Stimulated activated naive CD8-positive, alpha-beta T cell treated with anti-CD3 and anti-CD28 coated beads, Interleukin-15, Interleukin-2, amounts not matched to agents 100 U/mL and 50 U/mL, for 24 hours (primary cell): ENCODE measurements around the gene MINDY4.

Experiments
- ATAC-seq: fragments of 150-1000 bp; cut with Tn5 transposase; one replicate; pipeline ENCODE4 v1.10.0; 2021
- DNase-seq: peaks from one replicate; pipeline ENCODE4 v3.0.0; 2021

The MINDY4 gene

GRCh38 chr7:30775992-30776391, 4.8 kb downstream of the MINDY4 start:
- ATAC-seq: no peak

DNA sequence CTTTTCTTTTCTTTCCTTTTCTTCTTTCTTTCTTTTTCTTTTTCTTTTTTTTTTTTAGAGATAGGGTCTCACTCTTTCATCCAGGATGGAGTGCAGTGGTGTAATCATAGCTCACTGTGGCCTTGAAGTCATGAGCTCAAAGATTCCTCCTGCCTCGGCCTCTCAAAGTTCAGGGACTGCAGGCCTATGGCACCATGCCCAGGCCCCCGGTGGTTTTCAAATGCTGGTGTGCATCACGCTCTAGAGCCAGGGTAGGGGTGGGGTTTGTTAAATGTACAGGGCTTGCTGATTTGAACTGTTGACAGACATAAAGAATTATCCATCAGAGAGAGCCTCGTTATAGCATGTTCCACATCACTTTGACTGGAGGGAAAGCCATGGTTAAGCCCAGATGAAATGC, 5.8 kb downstream of the MINDY4 start:
- DNase-seq (no peak), ATAC-seq (no peak)

More at GRCh38 chr7:30775992-30776391, 4.8 kb downstream of the MINDY4 start:
- no peak for DNase-seq

DNA sequence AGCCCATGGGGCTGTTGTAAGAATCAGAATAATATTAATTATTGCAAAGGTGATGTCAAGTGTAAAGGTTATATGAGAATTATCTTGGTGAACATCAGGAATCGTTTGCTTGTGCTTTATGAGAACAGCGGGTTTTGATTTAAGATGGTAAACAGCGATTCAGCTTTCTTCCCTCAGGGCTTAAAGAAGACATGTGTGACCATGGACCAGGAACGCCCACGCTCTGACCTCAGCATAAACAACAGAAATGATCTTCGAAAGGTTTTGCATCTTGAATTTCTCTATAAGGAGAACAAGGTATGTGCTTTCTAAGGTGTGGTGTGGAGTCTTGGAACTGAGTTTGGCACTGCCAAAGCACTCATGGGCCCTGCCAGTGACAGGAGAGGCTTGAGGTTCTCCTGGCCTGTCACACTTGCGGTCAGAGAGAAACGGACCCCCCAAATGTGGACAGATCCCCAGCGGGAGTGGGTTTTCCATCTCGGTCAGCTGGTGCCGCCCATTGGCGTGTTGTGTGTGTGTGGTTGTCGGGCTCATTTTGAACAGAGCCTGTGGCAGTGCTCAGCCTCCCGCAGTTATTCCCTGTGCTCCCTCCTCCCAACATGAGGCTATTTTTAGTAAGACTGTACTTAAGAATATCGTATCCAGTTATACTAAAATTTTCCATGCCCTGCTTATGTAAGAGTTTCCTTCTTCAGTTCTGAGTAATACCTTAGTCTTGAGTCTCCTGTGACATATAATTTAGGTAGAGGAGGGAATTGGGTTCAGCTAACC, 7.2 kb downstream of the MINDY4 start:
- DNase-seq (no peak), ATAC-seq (no peak)

- no peak for DNase-seq
Observed at GRCh38 chr7:30779574-30779973, 8.4 kb downstream of the MINDY4 start.

DNA sequence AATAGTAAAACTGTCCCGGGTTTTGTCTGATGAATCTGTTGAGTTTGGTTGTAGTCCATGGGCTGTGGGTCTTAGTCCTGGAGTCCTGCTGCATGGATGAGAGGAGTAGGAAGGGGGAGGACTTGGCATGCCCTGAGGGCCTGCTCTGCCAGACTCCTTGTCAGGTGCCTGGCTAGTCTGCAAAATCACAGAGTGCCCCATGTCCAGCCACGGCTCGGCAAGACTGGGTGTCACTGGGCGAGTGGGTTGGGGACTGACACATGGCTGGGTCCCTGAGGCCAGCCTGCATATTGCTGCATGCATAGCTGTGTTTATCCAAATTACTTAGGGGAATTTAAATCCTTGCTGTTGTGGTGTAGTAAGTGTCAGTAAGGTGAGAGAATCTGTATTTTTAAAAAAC, 9.7 kb downstream of the MINDY4 start:
- ATAC-seq: no peak
- no peak for DNase-seq

More at GRCh38 chr7:30779574-30779973, 8.4 kb downstream of the MINDY4 start:
- ATAC-seq: no peak

- ATAC-seq (no peak), DNase-seq (no peak)
Observed at GRCh38 chr7:30782690-30783089, 11.5 kb downstream of the MINDY4 start.

GRCh38 chr7:30785786-30786185, 14.6 kb downstream of the MINDY4 start:
- no peak for DNase-seq
- ATAC-seq: no peak

DNA sequence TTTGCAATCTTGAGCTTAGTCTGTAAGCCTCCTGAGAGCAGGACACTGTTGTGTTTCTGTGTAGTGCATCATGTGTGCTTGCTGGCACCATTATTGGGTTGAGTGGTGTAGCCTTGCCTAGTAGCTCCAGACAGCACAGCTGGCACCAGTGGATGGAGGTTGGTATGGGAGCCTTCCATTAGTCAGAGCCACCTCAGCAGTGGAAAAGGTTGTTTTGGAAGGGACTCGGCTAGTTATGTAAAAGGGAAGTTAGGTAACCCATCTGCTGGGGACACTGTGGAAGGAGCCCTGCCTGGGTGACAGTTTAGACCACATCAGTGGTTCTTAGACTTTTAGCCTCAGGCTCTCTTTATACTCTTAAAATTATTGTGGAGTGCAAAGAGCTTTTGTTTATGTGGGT, 16.3 kb downstream of the MINDY4 start:
- DNase-seq (no peak), ATAC-seq (no peak)

DNA sequence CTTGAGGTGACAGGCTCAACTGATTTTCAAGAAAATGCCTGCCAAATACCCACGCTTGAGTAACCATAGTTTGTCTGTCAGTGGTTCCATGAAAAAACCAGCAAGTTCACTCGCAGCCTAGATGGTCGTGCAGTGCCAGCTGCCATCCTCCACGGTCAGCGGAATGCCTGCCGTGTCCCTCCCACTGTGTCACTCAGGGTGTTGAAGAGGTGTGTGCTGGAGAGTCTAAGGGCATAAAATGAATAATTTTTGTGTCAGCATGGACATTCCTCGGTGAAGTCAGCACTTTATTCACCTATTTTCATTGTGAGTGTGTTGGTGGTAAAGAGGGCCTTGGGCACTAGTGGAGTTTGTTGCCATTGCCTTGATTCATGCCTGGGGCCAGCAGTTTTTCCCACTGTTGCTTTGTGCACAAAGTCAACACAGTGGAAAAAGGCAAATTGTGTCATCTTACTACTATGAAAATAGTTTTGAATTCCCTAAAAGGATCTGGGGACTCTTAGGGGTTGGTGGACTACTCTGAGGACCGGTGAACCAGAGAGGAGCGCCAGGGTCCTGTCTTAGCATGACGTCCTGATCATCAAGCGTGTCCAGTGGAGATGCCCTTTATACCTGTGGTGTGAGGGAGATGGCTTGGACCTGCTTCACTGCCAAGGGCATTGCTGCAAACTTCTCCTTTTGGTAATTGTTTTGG, 17.6 kb downstream of the MINDY4 start:
- no peak for DNase-seq
- ATAC-seq: no peak

GRCh38 chr7:30789334-30789711, 18.1 kb downstream of the MINDY4 start:
- DNase-seq (no peak), ATAC-seq (no peak)

DNA sequence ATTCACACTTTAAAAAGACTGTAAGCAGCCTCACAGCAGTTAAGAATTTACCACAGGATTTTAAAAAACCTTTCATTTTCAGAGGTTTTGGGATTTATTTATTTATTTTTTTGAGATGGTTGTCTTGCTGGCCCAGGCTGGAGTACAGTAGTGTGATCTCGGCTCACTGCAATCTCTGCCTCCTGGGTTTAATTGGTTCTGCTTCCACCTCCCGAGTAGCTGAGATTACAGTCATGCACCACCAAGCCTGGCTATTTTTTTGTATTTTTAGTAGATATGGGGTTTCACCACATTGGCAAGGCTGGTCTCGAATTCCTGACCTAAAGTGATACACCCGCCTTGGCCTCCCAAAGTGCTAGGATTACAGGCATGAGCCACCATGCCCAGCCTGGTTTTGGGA, 19.1 kb downstream of the MINDY4 start:
- ATAC-seq (no peak), DNase-seq (no peak)

DNA sequence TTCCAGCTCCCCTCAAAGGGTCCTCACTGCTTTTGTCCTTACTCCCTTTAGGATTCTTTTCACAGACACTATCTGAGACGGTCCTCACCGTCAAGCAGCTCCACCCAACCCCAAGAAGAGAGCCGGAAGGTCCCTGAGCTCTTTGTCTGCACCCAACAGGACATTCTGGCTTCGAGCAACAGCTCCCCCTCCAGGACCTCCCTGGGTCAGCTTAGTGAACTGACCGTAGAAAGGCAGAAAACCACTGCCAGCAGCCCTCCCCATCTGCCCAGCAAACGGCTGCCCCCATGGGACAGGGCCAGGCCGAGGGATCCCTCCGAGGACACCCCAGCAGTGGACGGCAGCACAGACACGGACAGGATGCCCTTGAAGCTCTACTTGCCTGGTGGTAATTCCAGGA, 19.9 kb downstream of the MINDY4 start:
- ATAC-seq (no peak), DNase-seq (no peak)

- no peak for DNase-seq
- ATAC-seq: no peak
Observed at GRCh38 chr7:30795161-30795948, 24.1 kb downstream of the MINDY4 start.

DNA sequence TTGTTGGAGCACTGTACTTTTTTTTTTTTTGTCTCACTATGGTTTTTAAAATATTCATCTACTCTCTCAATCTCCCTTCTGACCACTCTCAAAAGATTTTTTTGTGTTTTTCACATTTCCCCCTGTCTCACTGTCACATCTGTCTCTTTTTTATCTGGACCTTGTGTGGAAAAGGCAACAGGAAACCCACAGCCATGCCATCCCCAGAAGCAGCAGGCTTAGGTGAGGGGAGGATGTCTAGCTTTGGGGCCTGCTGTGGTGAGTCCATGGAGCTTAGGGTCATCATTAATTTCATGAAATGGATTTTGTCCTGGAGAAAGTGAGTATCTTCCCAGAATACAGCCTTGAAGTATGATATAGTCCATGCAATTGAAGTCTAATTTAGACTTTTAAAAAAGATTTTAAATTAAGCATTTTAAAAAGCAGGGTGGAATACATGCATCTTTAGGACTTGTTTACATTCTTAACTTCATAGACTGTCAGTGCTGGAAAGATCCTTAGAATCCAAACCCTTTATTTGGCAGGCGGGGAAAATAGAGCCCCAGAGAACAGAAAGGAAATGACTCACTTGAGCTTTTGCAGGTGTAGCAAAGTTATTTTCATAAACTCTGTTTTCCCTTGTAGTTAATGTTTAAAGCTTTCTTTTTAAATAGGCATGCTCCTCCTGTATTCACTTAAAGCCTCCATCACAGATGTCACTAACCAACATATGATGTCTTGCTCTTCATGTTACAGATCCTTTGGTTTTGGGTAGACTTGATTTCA, 25.1 kb downstream of the MINDY4 start:
- ATAC-seq (no peak), DNase-seq (no peak)

DNA sequence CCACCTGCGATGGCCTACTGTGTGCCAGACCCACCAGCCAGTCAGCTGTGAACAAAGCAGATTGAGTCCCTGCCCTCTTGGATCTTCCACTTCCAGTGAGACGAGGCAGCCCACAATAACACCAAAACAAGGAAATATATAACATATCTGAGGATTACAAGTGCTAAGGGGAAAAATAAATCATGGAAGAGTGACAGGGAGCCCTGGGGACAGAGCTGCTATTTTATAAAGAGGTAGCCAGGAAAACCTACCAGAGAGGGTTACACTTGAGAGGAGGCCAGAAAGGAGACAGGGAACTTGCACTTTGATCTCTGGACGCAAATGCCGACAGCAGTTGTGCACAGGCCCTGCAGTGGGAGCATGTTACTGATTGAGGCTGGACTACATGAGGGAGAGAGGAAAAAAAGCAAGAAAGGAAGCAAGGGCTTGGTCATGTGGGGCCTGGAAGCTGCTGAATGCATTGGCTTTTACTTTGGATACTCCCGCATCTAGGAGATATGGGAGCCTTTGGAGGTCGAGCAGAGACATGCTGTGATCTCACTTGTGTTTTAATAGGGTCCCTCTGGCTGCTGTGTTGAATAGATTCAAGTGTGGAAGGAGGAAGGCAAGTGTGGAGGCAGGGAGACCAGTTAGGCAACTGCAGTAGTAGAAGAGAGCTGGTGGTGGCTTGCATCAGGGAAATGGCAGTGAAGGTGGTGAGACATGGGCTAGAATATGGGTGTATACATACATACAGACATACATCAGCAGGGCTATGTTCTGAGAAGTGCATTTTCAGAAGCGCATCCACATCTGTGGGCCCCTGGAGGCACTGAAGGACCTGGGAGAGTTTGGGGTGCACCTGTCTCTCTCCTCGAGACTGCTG, 26.2 kb downstream of the MINDY4 start:
- no peak for ATAC-seq
- DNase-seq: no peak

DNA sequence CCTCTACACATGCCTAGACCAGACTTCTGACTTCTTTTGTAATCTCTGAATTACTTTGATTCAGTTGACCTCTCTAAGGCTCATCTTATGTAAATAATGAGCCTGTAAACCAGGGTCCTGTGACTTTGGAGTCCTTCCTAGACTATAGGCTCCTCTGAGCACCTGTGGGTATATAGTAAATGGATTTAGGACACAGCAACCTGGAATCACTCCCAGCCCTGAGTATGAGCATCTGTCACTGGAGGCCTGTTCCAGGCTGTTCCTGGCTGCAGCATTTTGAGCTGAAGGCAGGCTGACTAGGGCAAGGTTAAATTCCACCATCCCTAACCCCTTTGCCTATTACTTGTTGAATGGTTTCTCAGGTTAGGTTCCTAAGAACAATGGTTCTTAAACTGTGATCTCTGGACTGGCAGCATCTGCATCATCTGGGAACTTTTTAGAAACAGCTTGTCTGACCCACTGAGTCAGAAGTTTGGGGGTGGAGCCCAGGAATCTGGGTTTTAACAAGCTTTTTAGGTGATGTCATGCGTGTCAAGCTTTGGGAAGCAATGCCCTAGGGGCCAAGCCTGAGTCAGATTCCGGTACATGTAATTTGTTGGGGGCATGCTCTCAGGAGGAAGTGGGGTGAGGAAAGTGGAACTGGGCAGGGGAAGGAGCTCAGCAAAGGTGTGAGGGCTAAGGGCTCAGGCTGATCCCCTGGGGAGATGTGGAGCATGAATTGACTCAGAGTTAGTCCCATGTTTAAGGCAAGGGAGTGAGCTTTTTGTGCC, 28.2 kb downstream of the MINDY4 start:
- ATAC-seq (peak; percentile 25), DNase-seq (peak; percentile 9)

GRCh38 chr7:30799976-30800661, 28.9 kb downstream of the MINDY4 start:
- DNase-seq (no peak), ATAC-seq (peak; percentile 37)

DNA sequence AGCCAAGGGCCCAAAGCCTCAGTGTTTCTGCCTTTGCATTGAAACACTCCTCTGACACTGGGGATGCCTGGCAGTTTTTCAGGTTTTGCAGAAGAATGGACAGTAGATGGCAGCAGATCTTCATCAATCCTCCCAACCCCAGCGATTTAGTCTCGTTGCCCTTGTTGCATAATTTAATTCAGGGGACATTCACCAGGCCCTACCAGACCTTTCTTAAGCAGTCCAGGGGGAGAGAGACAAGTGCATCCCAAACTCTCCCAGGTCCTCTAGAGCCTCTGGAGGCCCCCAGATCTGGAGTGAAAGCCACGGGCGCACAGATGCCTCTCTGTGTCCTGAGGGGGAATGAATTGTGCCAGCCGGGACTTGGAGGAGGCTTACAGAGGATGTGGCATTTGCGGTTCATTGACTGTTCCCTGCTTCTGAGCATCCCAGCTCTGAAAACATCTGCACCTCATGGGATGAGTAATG, 29.6 kb downstream of the MINDY4 start:
- ATAC-seq (peak; percentile 44), DNase-seq (peak; percentile 20)

- no peak for DNase-seq
- ATAC-seq: no peak
Observed at GRCh38 chr7:30802812-30803211, 31.6 kb downstream of the MINDY4 start.
